HG02870 (cell line): ENCODE measurements around the gene ZNF70.

ENCODE experiments used
- ATAC-seq: cut with Tn5 transposase; IDR thresholded peaks from one replicate; pipeline ENCODE4 v1.9.1; 2021; ENCODE audit warnings: mild to moderate bottlenecking, moderate library complexity; ENCODE audit not compliant: unreplicated experiment

The ZNF70 gene

GRCh38 chr22:23695571-23696325, 55.2 kb downstream of the ZNF70 start:
- no peak for ATAC-seq

- no peak for ATAC-seq
Observed at GRCh38 chr22:23695141-23695540, 55.8 kb downstream of the ZNF70 start.

GRCh38 chr22:23693979-23694680, 56.8 kb downstream of the ZNF70 start:
- no peak for ATAC-seq

- ATAC-seq: no peak
Observed at GRCh38 chr22:23692598-23693291, 58.2 kb downstream of the ZNF70 start.

GRCh38 chr22:23691748-23692423, 59.0 kb downstream of the ZNF70 start:
- no peak for ATAC-seq

GRCh38 chr22:23690713-23691112, 60.2 kb downstream of the ZNF70 start, which contains the start of gene RGL4:
Gene RGL4, plus strand, starts transcription at chr22:23691013. Its CDS starts 1,018 bp downstream, at chr22:23692031.
- no peak for ATAC-seq

GRCh38 chr22:23689414-23689813, 61.5 kb downstream of the ZNF70 start:
- no peak for ATAC-seq
